SK-N-SH (cell line): ENCODE measurements around the gene MAP3K19. TPM values are rescaled to one million over a fixed set of nuclear protein-coding genes. Genes with fewer than 3 reads are reported as not detected.

Experiments
- CTCF ChIA-PET: fragments of 300-600, 350-600 bp; formaldehyde crosslinking; extraction: SDS; loops from one replicate; lab custom pipeline; 2021; lab: Yijun Ruan, JAX
- POLR2A ChIA-PET: fragments of 350-600 bp; sonication (Branson Sonifier 250); formaldehyde crosslinking; extraction: SDS; loops from one replicate; lab custom pipeline; 2020; ENCODE audit warnings: antibody characterized with exemption, inconsistent platforms; lab: Yijun Ruan, JAX
- DNase-seq: peaks from one replicate; pipeline ENCODE4 v3.0.0; 2012
- H2AFZ ChIP-seq: fragments of 200-600 bp; sonication (generic); 2 replicates; pipeline ENCODE4 v1.8.1; 2016; ENCODE audit warnings: antibody characterized with exemption, mild to moderate bottlenecking, low read depth
- H3F3A ChIP-seq: fragments of 200-600 bp; sonication (generic); replicated peaks from 2 replicates; pipeline ENCODE3; 2016; ENCODE audit warnings: antibody characterized with exemption, mild to moderate bottlenecking; ENCODE audit not compliant: insufficient read depth
- H3K27ac ChIP-seq, 2 experiments: fragments of 200-500 bp in 1 of 2; fragments of 200-600 bp in 1 of 2; sonication (Bioruptor generic) in 1 of 2; sonication (generic), shearing (Covaris generic) in 1 of 2; 2 replicates each; pipeline versions ENCODE4 v1.5.1 to v1.6.1; 2014 to 2016; ENCODE audit warnings: low read depth in 2 of 2, inconsistent platforms in 1 of 2, low read length in 1 of 2, mild to moderate bottlenecking in 1 of 2, mixed read lengths in 1 of 2
- H3K27me3 ChIP-seq: fragments of 200-600 bp; sonication (generic), shearing (Covaris generic); 2 replicates; pipeline ENCODE4 v1.6.1; 2016; ENCODE audit warnings: mixed run types; ENCODE audit not compliant: insufficient read depth
- H3K36me3 ChIP-seq, 2 experiments: fragments of 200-500 bp in 1 of 2; fragments of 200-600 bp in 1 of 2; sonication (Bioruptor generic) in 1 of 2; sonication (generic) in 1 of 2; replicated peaks in 1 of 2; 2 replicates each; pipeline versions ENCODE3 to v1.5.1; 2014 to 2016; ENCODE audit warnings: low read length in 1 of 2, mild to moderate bottlenecking in 1 of 2; ENCODE audit not compliant: insufficient read depth in 2 of 2, control insufficient read depth in 1 of 2
- H3K4me1 ChIP-seq, 2 experiments: fragments of 200-500 bp in 1 of 2; fragments of 200-600 bp in 1 of 2; sonication (Bioruptor generic) in 1 of 2; sonication (generic), shearing (Covaris generic) in 1 of 2; 2 replicates each; pipeline versions ENCODE4 v1.5.1 to v1.6.1; 2014 to 2016; ENCODE audit warnings: low read depth in 1 of 2, low read length in 1 of 2, mixed run types in 1 of 2; ENCODE audit not compliant: insufficient read depth in 2 of 2, control insufficient read depth in 1 of 2
- H3K4me2 ChIP-seq: fragments of 200-600 bp; sonication (generic), shearing (Covaris generic); 2 replicates; pipeline ENCODE4 v1.6.1; 2017; ENCODE audit warnings: mixed run types
- H3K4me3 ChIP-seq, 2 experiments: fragments of 200-500 bp in 1 of 2; fragments of 200-600 bp in 1 of 2; sonication (Bioruptor generic) in 1 of 2; sonication (generic), shearing (Covaris generic) in 1 of 2; 2 replicates each; pipeline versions ENCODE4 v1.5.1 to v1.8.1; 2014 to 2016; ENCODE audit warnings: low read depth in 2 of 2, inconsistent platforms in 1 of 2, low read length in 1 of 2, mild to moderate bottlenecking in 1 of 2, mixed read lengths in 1 of 2, moderate library complexity in 1 of 2
- H3K79me2 ChIP-seq: fragments of 200-600 bp; sonication (generic); 2 replicates; pipeline ENCODE4 v1.8.1; 2017; ENCODE audit warnings: mild to moderate bottlenecking; ENCODE audit not compliant: insufficient read depth
- H3K9ac ChIP-seq: fragments of 200-600 bp; sonication (generic); 2 replicates; pipeline ENCODE4 v1.6.1; 2017; ENCODE audit warnings: mixed run types
- H3K9me2 ChIP-seq: fragments of 200-600 bp; sonication (generic); 2 replicates; pipeline ENCODE4 v1.6.1; 2017; ENCODE audit warnings: mixed run types
- H3K9me3 ChIP-seq: fragments of 200-600 bp; sonication (generic); 2 replicates; pipeline ENCODE4 v1.6.1; 2017; ENCODE audit warnings: mixed run types, mild to moderate bottlenecking, moderate library complexity
- H4K20me1 ChIP-seq: fragments of 200-600 bp; sonication (generic); 2 replicates; pipeline ENCODE4 v1.6.1; 2017; ENCODE audit warnings: mild to moderate bottlenecking, mixed run types; ENCODE audit not compliant: insufficient read depth
- CTCF ChIP-seq: fragments of 200-600 bp; sonication (generic); IDR thresholded peaks from 2 replicates; pipeline ENCODE4 v1.6.1; 2017; ENCODE audit warnings: antibody characterized with exemption, mild to moderate bottlenecking, moderate library complexity
- ELF1 ChIP-seq: IDR thresholded peaks from 2 replicates; pipeline ENCODE4 v1.4.0; 2012
- EZH2phosphoT487 ChIP-seq: fragments of 200-600 bp; sonication (generic); IDR thresholded peaks from 2 replicates; pipeline ENCODE4 v1.6.1; 2017; ENCODE audit warnings: low read depth, mixed run types, mild to moderate bottlenecking, antibody characterized with exemption, moderate library complexity, borderline replicate concordance
- GABPA ChIP-seq: IDR thresholded peaks from 2 replicates; pipeline ENCODE4 v1.4.0; 2012; ENCODE audit warnings: low read depth, mild to moderate bottlenecking
- JUND ChIP-seq: IDR thresholded peaks from 2 replicates; pipeline ENCODE4 v1.4.0; 2012
- MAX ChIP-seq: IDR thresholded peaks from 2 replicates; pipeline ENCODE4 v1.4.0; 2012; ENCODE audit warnings: low read depth
- MEF2A ChIP-seq: IDR thresholded peaks from 2 replicates; pipeline ENCODE4 v1.4.0; 2012; ENCODE audit warnings: low read depth, borderline replicate concordance
- MXI1 ChIP-seq: IDR thresholded peaks from 2 replicates; pipeline ENCODE4 v1.6.1; 2012; ENCODE audit warnings: mild to moderate bottlenecking, low read depth, low read length, improper control_type of control experiment
- NFIC ChIP-seq: IDR thresholded peaks from 2 replicates; pipeline ENCODE4 v1.4.0; 2012; ENCODE audit warnings: borderline replicate concordance
- NRF1 ChIP-seq: IDR thresholded peaks from 2 replicates; pipeline ENCODE4 v1.6.1; 2012; ENCODE audit warnings: low read depth, mild to moderate bottlenecking, low read length
- PBX3 ChIP-seq: IDR thresholded peaks from 2 replicates; pipeline ENCODE4; 2012
- POLR2AphosphoS5 ChIP-seq: IDR thresholded peaks from 2 replicates; pipeline ENCODE4 v1.6.1; 2012; ENCODE audit warnings: low read depth, low read length
- RAD21 ChIP-seq: IDR thresholded peaks from 2 replicates; pipeline ENCODE4 v1.6.1; 2012; ENCODE audit warnings: mild to moderate bottlenecking, low read length
- RCOR1 ChIP-seq: fragments of 150-350 bp; IDR thresholded peaks from 2 replicates; pipeline ENCODE4 v1.6.1; 2017; ENCODE audit warnings: antibody characterized with exemption, low read length
- REST ChIP-seq: IDR thresholded peaks from 2 replicates; pipeline ENCODE4 v1.6.1; 2012; ENCODE audit warnings: mild to moderate bottlenecking, low read depth, low read length, moderate library complexity
- RFX5 ChIP-seq: IDR thresholded peaks from 2 replicates; pipeline ENCODE4 v1.6.1; 2012; ENCODE audit warnings: mild to moderate bottlenecking, improper control_type of control experiment, low read length
- SIN3A ChIP-seq: IDR thresholded peaks from 2 replicates; pipeline ENCODE4 v1.6.1; 2012; ENCODE audit warnings: low read depth, mild to moderate bottlenecking, low read length, moderate library complexity, borderline replicate concordance
- SMC3 ChIP-seq: IDR thresholded peaks from 2 replicates; pipeline ENCODE4 v1.6.1; 2012; ENCODE audit warnings: low read depth, low read length, improper control_type of control experiment
- TAF1 ChIP-seq: IDR thresholded peaks from 2 replicates; pipeline ENCODE4 v1.6.1; 2012; ENCODE audit warnings: low read depth, mild to moderate bottlenecking, low read length, moderate library complexity, borderline replicate concordance
- TCF12 ChIP-seq: IDR thresholded peaks from 2 replicates; pipeline ENCODE4 v1.4.0; 2012
- USF1 ChIP-seq: IDR thresholded peaks from 2 replicates; pipeline ENCODE4 v1.4.0; 2012; ENCODE audit warnings: low read depth, borderline replicate concordance
- USF2 ChIP-seq: fragments of 150-350 bp; IDR thresholded peaks from 2 replicates; pipeline ENCODE4 v1.6.1; 2017; ENCODE audit warnings: antibody characterized with exemption, low read length, low read depth, borderline replicate concordance
- YY1 ChIP-seq: IDR thresholded peaks from 2 replicates; pipeline ENCODE4 v1.4.0; 2012; ENCODE audit warnings: low read depth, mild to moderate bottlenecking
- WGBS: methylation state at CpG from one replicate; pipeline ENCODE4 v1.1.6; 2017; ENCODE audit warnings: low lambda C conversion rate; 5-methylcytosine and 5-hydroxymethylcytosine counted together
- polyA plus RNA-seq, 3 experiments: library from polyadenylated mRNA; depleted of rRNA; stranded (reverse); fragments of >200 nt; gene quantifications; 2 replicates each; pipeline ENCODE4 v1.2.3, GENCODE V29; 2012

Gene MAP3K19
- polyA plus RNA-seq, 1 of the 3 experiments (the other 2 are of a cell fraction): not detected

- Histone ChIP-seq H3K27me3 (no peaks in the 10 kb centered on the region), H3K4me3 (peak overlapping the region; percentile 74 to 82), H3K4me1 (peaks cover 6 to 12% of the 10 kb centered on the region in 2 experiments; a peak in 2 of 4 replicates), H2AFZ (peak overlapping the region; percentile 97), H3K9ac (peak overlapping the region; percentile 99), H3K9me3 (no peaks in the 10 kb centered on the region), H3K79me2 (peaks cover 42% of the 10 kb centered on the region), H3K4me2 (peak overlapping the region; percentile 81), H3F3A (peaks cover 7% of the 10 kb centered on the region), H3K27ac (peak overlapping the region; percentile 96 to 97), H3K9me2 (no peaks in the 10 kb centered on the region), H3K36me3 (peaks cover 4 to 16% of the 10 kb centered on the region in 2 experiments), H4K20me1 (peaks cover 37% of the 10 kb centered on the region)
- TF ChIP-seq GABPA (0 out of 2 replicates have a peak, but pooled peaks have one; percentile 39), USF2 (no peak), POLR2AphosphoS5 (peak; percentile 87), RCOR1 (peak; percentile 52), YY1 (peak; percentile 41; the same call in 1 of the 2 replicates), RFX5 (no peak), MXI1 (peak; percentile 79; the same call in 1 of the 2 replicates), TAF1 (peak; percentile 63; the same call in 1 of the 2 replicates), SMC3 (no peak), EZH2phosphoT487 (no peak), TCF12 (no peak), PBX3 (0 out of 2 replicates have a peak, but pooled peaks have one; percentile 14), JUND (no peak), MAX (peak; percentile 73), NRF1 (0 out of 2 replicates have a peak, but pooled peaks have one; percentile 19), SIN3A (peak; percentile 35; the same call in 1 of the 2 replicates), ELF1 (0 out of 2 replicates have a peak, but pooled peaks have one; percentile 7), NFIC (no peak), MEF2A (no peak), USF1 (no peak), CTCF (peak; percentile 25; the same call in 1 of the 2 replicates), REST (no peak), RAD21 (no peak)
- CTCF ChIA-PET: interaction anchor here (0.6 to 2.4 kb wide), 5 partner anchors 10 to 796 kb away, joined by 3 to 6 read pairs (median 3); no protein-coding TSS in a partner anchor
- WGBS: 2% methylated on average over 38 of the region's 38 CpGs
- DNase-seq: no peak
- POLR2A ChIA-PET: interaction anchor here (0.6 to 1.3 kb wide), 4 partner anchors 9 to 825 kb away, joined by 3 to 4 read pairs (median 3); no protein-coding TSS in a partner anchor
These were observed 129.2 kb downstream of the MAP3K19 start for GRCh38 chr2:134917888-134918525.
